A549 (cell line): ENCODE results near the gene COQ10A.

ENCODE experiments used
- CTCF ChIP-seq: fragments of >200 bp; sonication (Bioruptor Twin); formaldehyde crosslinking; IDR thresholded peaks from 3 replicates; pipeline ENCODE4 v1.5.1; 2016
- POLR2A ChIP-seq: IDR thresholded peaks from 2 replicates; pipeline ENCODE4 v1.6.1; 2012; ENCODE audit warnings: mild to moderate bottlenecking, low read length

GRCh38 chr12:56315622-56316473, 49.1 kb downstream of the COQ10A start, which contains the start of gene CNPY2:
- peak; percentile 88 for TF ChIP-seq POLR2A
- TF ChIP-seq CTCF: no peak
